MM.1S (cell line): ENCODE data around the gene LAMC1.

Experiments used
- DNase-seq: peaks from one replicate; pipeline ENCODE4 v3.0.0-alpha.2; 2015
- H2AFZ ChIP-seq: fragments of 300-600 bp; sonication (generic); 2 replicates; pipeline ENCODE4 v1.6.0; 2016; ENCODE audit warnings: antibody characterized with exemption, low read length
- H3F3A ChIP-seq: fragments of 300-600 bp; sonication (generic); 2 replicates; pipeline ENCODE4 v1.6.1; 2016; ENCODE audit warnings: mild to moderate bottlenecking, antibody characterized with exemption, low read length, moderate library complexity, mixed read lengths; ENCODE audit not compliant: insufficient read depth
- H3K27ac ChIP-seq: fragments of 300-600 bp; sonication (generic); 2 replicates; pipeline ENCODE4 v1.5.1; 2016; ENCODE audit warnings: mild to moderate bottlenecking, low read length
- H3K27me3 ChIP-seq: fragments of 300-600 bp; sonication (generic); replicated peaks from 2 replicates; pipeline ENCODE4 v1.6.0; 2016; ENCODE audit warnings: low read length; ENCODE audit not compliant: insufficient read depth
- H3K36me3 ChIP-seq: fragments of 300-600 bp; sonication (generic); replicated peaks from 2 replicates; pipeline ENCODE4 v1.6.1; 2016; ENCODE audit warnings: mild to moderate bottlenecking, low read length, mixed read lengths; ENCODE audit not compliant: insufficient read depth
- H3K4me1 ChIP-seq: fragments of 300-600 bp; sonication (generic); 2 replicates; pipeline ENCODE4 v1.6.1; 2016; ENCODE audit warnings: low read length, mixed read lengths
- H3K4me2 ChIP-seq: fragments of 300-600 bp; sonication (generic); 2 replicates; pipeline ENCODE4 v1.6.0; 2016; ENCODE audit warnings: low read depth, low read length
- H3K4me3 ChIP-seq: fragments of 300-600 bp; sonication (generic); 2 replicates; pipeline ENCODE4 v1.5.1; 2016; ENCODE audit warnings: low read length, mixed read lengths
- H3K79me2 ChIP-seq: fragments of 300-600 bp; sonication (generic); 2 replicates; pipeline ENCODE4 v1.6.1; 2016; ENCODE audit warnings: mixed run types, low read length, mixed read lengths
- H3K9ac ChIP-seq: fragments of 300-600 bp; sonication (generic); 2 replicates; pipeline ENCODE4 v1.6.1; 2016; ENCODE audit warnings: low read length, mixed read lengths
- H3K9me2 ChIP-seq: fragments of 300-600 bp; sonication (generic); replicated peaks from 2 replicates; pipeline ENCODE4 v1.6.1; 2016; ENCODE audit warnings: mild to moderate bottlenecking, low read length, mixed read lengths; ENCODE audit not compliant: insufficient read depth
- H3K9me3 ChIP-seq: fragments of 300-600 bp; sonication (generic); replicated peaks from 2 replicates; pipeline ENCODE4 v1.6.1; 2016; ENCODE audit warnings: mild to moderate bottlenecking, low read length, mixed read lengths; ENCODE audit not compliant: insufficient read depth
- H4K20me1 ChIP-seq: fragments of 300-600 bp; sonication (generic); 2 replicates; pipeline ENCODE4 v1.6.1; 2016; ENCODE audit warnings: mild to moderate bottlenecking, low read length, moderate library complexity, mixed read lengths; ENCODE audit not compliant: insufficient read depth
- CTCF ChIP-seq: fragments of 300-600 bp; sonication (generic); IDR thresholded peaks from 2 replicates; pipeline ENCODE4 v1.5.1; 2016; ENCODE audit warnings: antibody characterized with exemption, low read length, mixed read lengths
- EZH2 ChIP-seq: fragments of 300-600 bp; sonication (generic); optimal IDR thresholded peaks from 2 replicates; pipeline ENCODE3; 2017; ENCODE audit warnings: low read depth, mild to moderate bottlenecking, antibody characterized with exemption, low read length, mixed read lengths
- EZH2phosphoT487 ChIP-seq: fragments of 300-600 bp; sonication (generic); IDR thresholded peaks from 2 replicates; pipeline ENCODE4 v1.6.1; 2018; ENCODE audit warnings: antibody characterized with exemption, low read length

The LAMC1 gene

GRCh38 chr1:182985876-182986275 lies 37.3 kb upstream of the LAMC1 start:
- Histone ChIP-seq H3K9ac (no peak overlapping the region), H3K79me2 (no peaks in the 10 kb centered on the region), H4K20me1 (no peaks in the 10 kb centered on the region), H3K9me2 (no peaks in the 10 kb centered on the region), H3K4me1 (no peaks in the 10 kb centered on the region), H3K36me3 (no peaks in the 10 kb centered on the region), H2AFZ (no peak overlapping the region), H3K27me3 (no peaks in the 10 kb centered on the region), H3K4me3 (no peak overlapping the region), H3F3A (no peaks in the 10 kb centered on the region), H3K9me3 (no peaks in the 10 kb centered on the region), H3K4me2 (no peak overlapping the region), H3K27ac (no peak overlapping the region)
- TF ChIP-seq EZH2phosphoT487 (no peak), EZH2 (no peak), CTCF (no peak)
- no peak for DNase-seq

- no peak overlapping the region for H3K4me2 ChIP-seq
- no peaks in the 10 kb centered on the region for H3K36me3 ChIP-seq
- H3K9ac ChIP-seq, result no peak overlapping the region
- H3K9me3 ChIP-seq, result no peaks in the 10 kb centered on the region
- H3K79me2 ChIP-seq, result no peaks in the 10 kb centered on the region
- H3K4me3 ChIP-seq, result no peak overlapping the region
- H4K20me1 ChIP-seq, result no peaks in the 10 kb centered on the region
- no peaks in the 10 kb centered on the region for H3K9me2 ChIP-seq
- H3K27ac ChIP-seq, result no peak overlapping the region
- no peaks in the 10 kb centered on the region for H3K4me1 ChIP-seq
- H3F3A ChIP-seq, result no peaks in the 10 kb centered on the region
- no peak for DNase-seq
- no peak overlapping the region for H2AFZ ChIP-seq
- TF ChIP-seq EZH2 (no peak), CTCF (no peak), EZH2phosphoT487 (no peak)
- no peaks in the 10 kb centered on the region for H3K27me3 ChIP-seq
These were observed 32.6 kb upstream of the LAMC1 start for GRCh38 chr1:182990413-182991144.

GRCh38 chr1:182993746-182994145 lies 29.5 kb upstream of the LAMC1 start:
- Histone ChIP-seq H3K4me3 (no peak overlapping the region), H3K9me2 (no peaks in the 10 kb centered on the region), H3F3A (no peaks in the 10 kb centered on the region), H3K79me2 (no peaks in the 10 kb centered on the region), H3K27me3 (no peaks in the 10 kb centered on the region), H2AFZ (no peak overlapping the region), H4K20me1 (no peaks in the 10 kb centered on the region), H3K4me1 (no peaks in the 10 kb centered on the region), H3K9ac (no peak overlapping the region), H3K27ac (no peak overlapping the region), H3K36me3 (no peaks in the 10 kb centered on the region), H3K9me3 (no peaks in the 10 kb centered on the region), H3K4me2 (no peak overlapping the region)
- DNase-seq, result no peak
- TF ChIP-seq EZH2phosphoT487 (no peak), EZH2 (no peak), CTCF (no peak)
